Fibroblast of pulmonary artery (primary cell): ENCODE data around the gene GHRH.

Experiments used
- DNase-seq: peaks from one replicate; pipeline ENCODE4 v3.0.0-alpha.2; 2010; ENCODE audit warnings: low read depth
- H3K4me3 ChIP-seq: replicated peaks from 2 replicates; pipeline ENCODE4 v1.5.1; 2011; ENCODE audit warnings: low read depth, mild to moderate bottlenecking, control low read depth, low read length, moderate library complexity
- TF ChIP-seq, protein P1 (sequence below): IDR thresholded peaks from 2 replicates; pipeline ENCODE4 v1.5.1; 2011; ENCODE audit warnings: mild to moderate bottlenecking, control low read depth, low read length, inconsistent platforms; ENCODE audit errors: missing control alignments

The GHRH gene

DNA sequence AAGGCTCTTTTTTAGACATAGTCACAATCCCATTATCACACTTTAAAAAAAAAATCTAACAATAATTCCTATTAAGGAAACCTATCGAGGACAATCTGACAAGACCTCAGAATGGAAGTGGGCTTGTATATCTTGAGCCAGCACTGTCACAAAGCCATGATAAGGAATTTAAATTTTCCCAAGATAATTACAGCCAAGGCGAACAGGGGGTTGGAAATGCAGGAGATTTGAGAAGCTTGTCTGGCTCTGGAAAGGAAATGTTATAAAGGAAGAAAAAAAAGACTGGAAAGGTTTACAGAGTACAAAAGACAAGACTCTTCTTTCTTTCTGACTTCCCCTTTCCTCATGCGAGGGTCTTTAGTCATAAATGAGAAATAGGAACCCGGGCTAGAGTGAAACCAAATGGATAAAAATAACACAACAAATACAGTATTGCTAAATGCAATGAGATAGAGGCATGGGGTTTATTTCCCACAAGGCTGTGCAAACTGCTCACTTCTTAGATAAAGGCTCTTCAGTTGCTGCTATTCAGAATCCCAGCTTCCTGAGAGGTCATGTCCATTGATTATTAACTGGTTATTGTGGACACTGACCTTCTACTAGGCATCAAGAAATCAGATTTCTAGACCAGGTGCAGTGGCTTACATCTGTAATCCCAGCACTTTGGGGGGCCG is 13.4 kb upstream of the GHRH start:
- TF ChIP-seq, protein P1, sequence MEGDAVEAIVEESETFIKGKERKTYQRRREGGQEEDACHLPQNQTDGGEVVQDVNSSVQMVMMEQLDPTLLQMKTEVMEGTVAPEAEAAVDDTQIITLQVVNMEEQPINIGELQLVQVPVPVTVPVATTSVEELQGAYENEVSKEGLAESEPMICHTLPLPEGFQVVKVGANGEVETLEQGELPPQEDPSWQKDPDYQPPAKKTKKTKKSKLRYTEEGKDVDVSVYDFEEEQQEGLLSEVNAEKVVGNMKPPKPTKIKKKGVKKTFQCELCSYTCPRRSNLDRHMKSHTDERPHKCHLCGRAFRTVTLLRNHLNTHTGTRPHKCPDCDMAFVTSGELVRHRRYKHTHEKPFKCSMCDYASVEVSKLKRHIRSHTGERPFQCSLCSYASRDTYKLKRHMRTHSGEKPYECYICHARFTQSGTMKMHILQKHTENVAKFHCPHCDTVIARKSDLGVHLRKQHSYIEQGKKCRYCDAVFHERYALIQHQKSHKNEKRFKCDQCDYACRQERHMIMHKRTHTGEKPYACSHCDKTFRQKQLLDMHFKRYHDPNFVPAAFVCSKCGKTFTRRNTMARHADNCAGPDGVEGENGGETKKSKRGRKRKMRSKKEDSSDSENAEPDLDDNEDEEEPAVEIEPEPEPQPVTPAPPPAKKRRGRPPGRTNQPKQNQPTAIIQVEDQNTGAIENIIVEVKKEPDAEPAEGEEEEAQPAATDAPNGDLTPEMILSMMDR, result no peak
- no peak overlapping the region for H3K4me3 ChIP-seq
- no peak for DNase-seq

DNA sequence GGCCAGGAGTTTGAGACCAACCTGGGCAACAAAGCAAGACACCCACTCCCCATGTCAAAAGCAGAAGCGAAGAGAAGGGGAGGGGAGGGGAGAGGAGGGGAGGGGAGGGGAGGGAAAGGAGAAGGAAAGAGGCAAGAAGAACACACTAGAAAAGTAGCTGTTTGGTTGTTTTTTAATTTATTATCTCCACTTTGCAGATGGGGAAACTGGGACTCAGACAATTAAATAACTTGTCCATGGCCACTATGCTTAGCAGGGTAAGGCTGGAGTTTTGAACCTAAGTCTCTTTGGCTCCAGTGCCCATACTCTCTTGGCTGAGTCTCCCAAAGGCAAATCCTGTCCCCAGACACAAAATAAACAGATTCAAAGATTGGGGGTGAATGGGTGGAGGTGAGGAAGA is 12.4 kb upstream of the GHRH start:
- H3K4me3 ChIP-seq, result no peak overlapping the region
- TF ChIP-seq, protein P1, result no peak
- DNase-seq, result no peak

DNA sequence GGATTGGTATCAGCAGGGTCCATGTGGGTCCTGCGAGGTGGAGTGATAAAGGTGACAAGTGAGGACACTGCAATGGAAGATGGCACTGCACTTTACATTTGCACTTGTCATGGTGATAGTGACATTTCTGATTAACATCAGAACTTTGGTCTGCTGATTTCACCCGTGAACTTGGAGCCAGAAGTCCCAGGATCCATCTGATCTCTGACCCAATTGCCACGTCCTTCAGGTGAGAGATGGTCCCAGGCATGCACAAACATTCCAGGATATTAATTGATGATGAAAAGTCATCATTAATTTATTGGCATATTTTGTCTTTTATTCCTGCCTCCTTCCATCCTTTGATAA is 9.8 kb upstream of the GHRH start:
- TF ChIP-seq, protein P1, result no peak
- DNase-seq, result no peak
- no peak overlapping the region for H3K4me3 ChIP-seq

DNA sequence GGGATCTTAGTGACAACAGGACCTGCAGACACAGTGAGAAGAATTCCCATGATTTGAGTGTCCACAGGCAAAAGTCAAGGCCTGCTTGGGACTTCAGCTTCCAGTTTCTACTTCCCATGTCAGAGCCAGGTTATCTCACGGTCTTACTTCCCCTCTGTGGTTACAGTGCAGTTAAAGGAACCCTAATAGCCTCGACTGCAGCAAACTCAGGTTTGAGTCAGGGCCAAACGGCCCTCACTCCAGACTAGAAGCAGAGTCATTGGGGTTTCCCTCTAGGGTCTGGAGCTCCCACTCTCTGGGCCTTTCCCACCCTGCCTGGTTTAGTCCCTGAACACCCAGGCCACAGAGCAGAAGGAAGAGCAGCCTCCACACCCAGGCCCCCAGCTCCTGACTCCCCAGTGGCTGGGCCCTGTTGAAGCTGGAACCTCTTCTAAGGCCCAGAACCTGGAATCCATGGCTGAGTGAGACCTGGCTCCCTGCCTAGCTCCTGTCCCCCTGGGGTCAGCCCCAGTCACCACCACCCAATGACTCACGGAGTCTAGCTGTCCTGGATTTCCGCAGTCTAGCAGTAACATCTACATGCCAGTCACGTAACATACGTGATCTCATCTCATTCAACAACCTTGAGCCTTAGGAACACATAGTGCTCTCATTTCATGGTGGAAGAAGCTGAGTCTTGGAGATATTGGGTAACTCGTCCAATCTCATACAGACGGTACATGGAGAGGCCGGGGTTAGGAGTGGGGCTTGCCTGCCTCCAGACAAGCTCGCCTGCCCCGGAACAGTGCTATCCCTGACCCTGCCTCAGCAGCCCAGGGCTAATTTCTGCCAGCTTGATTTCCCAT is 9.2 kb upstream of the GHRH start:
- TF ChIP-seq, protein P1, result no peak
- no peak for DNase-seq
- no peak overlapping the region for H3K4me3 ChIP-seq

DNA sequence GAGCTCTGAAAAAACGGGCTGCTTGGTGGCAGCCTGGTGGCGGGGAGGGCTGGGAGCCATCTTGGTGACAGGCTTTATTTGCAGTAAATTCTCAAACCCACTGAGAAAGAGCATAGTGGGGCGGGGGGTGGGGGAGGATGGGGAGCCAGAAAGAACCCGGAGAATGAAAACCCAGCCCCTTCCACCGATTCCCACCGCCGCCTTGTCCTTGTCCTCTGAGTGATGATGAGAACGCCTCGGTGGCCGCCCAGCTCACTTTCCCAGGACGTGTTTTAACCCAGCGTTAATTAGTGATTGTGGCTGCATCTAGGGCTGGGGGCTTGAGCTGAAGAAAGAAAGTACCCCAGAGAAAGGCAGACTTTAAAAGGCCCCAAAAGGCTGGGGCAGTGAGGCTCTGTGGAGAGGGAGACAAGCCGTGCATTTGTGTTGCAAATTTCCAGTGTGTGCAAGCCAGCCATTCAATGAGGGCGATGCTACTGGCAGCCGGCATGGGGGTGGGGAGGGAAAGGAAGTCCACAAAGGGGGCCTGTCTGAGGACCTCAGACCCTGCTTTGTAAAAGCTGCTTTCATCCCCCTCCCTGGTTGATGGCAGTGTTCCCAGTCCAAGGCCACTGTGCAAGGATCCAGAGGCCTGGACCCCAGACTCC is 6.2 kb upstream of the GHRH start:
- TF ChIP-seq, protein P1, result no peak

DNA sequence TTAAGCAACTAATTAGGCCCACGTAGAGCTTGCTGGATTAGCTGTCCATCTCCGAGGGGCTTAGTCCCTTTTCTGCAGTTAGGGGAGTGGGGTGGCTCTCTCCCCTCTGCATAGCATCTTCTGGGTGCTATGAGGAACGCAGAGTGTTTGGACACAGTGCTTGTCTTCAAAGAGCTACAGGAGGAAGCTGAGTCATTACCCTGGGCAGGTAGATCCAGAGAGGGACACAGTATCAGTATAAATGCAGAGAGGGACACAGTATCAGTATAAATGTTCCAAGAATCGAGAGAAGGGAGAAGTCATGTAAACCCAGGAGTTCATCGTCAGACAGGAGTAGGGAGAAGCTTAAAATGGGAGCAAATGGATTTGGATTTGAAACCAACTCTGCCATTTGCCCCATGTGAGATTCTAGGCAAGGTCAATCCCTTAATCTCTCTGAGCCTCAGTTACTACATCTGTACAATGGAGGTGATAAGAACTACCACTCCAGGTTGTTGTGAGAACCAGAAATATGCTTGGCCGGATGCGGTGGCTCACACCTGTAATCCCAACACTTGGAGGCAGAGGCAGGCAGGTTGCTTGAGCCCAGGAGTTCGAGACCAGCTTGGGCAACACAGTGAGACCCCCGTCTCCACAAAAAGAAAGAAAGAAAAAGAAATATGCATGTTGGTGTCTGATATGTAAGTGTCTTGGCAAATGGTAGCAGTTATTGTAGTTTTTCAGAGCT is 5.5 kb upstream of the GHRH start:
- TF ChIP-seq, protein P1, result no peak
- no peak overlapping the region for H3K4me3 ChIP-seq
- no peak for DNase-seq

More for the DNA sequence above, 6.2 kb upstream of the GHRH start:
- H3K4me3 ChIP-seq, result no peak overlapping the region
- DNase-seq, result no peak
